HG02884 (cell line): ENCODE data around the gene PRELID2.
"Not testable (repeated sequence)": the region's sequence is repeated elsewhere in the genome, so short reads cannot be mapped to it uniquely, and the experiment has no call there.

Experiments
- ATAC-seq: cut with Tn5 transposase; IDR thresholded peaks from one replicate; pipeline ENCODE4 v1.9.1; 2021; ENCODE audit warnings: mild to moderate bottlenecking, moderate library complexity; ENCODE audit not compliant: unreplicated experiment

The PRELID2 gene

DNA sequence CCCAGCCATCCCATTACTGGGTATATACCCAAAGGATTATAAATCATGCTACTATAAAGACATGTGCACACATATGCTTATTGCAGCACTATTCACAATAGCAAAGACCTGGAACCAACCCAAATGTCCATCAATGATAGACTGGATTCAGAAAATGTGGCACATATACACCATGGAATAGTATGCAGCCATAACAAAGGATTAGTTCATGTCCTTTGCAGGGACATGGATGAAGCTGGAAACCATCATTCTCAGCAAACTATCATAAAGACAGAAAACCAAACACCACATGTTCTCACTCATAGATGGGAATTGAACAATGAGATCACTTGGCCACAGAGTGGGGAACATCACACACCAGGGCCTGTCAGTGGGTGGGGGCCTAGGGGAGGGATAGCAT lies 36.6 kb downstream of the PRELID2 start:
- ATAC-seq: not testable (repeated sequence)

GRCh38 chr5:145797336-145797735 lies 37.8 kb downstream of the PRELID2 start:
- no peak for ATAC-seq

DNA sequence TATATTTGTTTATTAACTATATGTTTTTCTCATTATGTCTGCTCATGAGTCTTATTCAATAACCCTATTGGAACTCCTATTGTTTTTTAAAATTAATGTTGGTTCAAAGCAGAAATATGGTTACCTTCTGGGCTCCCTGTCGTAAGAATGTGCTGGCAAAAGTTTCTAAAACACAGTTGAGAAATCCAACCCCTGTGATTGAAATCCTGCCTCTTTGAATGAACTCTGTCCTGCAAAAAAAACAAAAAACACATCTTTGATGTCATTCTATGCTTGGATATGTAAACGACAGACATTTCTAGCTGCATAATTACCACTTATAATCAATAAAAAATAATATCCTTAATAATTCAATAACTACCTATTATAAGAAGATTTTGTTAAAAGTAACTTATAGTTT lies 38.8 kb downstream of the PRELID2 start:
- ATAC-seq: no peak

GRCh38 chr5:145793574-145793973 lies 41.6 kb downstream of the PRELID2 start:
- ATAC-seq: no peak

DNA sequence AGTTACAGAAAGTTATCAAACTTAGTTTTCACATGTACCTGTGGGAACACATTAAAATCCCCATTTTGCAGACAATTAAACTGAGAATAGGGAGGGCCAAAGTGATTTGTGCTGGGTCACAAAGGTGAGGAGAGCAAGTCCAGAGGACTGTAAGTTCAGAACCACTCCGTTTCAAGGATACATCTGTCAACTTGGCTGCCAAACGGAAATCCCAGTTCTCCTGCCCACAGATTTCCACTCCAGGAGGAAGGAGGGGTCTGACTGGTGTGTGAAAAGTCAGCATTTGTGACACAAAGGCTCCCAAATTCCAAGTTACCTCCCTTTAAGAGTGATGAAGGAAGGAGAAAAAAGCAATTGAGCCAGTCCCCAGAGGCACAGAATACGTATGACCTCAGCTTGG lies 42.3 kb downstream of the PRELID2 start:
- no peak for ATAC-seq

GRCh38 chr5:145791866-145792265 lies 43.3 kb downstream of the PRELID2 start:
- ATAC-seq: no peak

DNA sequence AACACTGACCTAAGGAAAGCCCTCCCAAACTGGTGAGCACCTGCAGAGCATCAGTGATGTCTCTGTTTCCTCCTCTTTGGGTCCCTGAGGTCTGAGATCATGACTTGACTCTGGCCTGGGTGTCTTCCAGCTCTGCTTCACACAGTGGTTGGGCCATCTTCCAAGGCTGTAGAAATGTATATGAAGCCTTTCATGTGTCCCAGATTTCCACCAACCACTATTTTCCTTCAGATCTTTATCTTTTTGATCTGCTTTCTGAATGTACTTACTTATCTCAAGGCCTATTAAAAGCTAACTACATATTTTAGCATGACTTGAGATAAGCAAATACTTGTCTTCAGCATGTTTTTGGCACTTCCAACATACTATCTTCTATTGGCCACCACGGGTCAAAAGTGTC lies 47.1 kb downstream of the PRELID2 start:
- no peak for ATAC-seq

GRCh38 chr5:145787507-145787906 lies 47.6 kb downstream of the PRELID2 start:
- ATAC-seq: no peak

DNA sequence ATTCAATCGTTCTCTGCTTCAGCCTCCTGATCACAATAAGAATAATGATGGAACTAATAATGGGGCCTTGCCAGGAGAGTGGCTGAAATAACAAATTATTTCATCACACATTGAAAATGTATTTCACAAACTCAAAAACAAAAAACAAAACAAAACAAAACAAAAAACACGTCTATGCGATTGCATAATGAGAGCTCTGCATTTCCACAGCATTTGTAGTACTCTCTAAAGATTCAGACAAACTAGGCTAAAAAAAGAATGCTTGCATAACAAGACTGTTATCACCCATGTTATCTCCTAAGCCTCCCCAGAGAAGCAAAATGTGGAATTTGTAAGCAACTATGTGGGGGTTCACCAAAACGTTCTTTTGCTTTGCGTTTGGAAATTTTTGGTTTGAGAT lies 48.1 kb downstream of the PRELID2 start:
- no peak for ATAC-seq

- no peak for ATAC-seq
Measured at GRCh38 chr5:145780982-145781381, 54.2 kb downstream of the PRELID2 start.

GRCh38 chr5:145778144-145778900 lies 56.8 kb downstream of the PRELID2 start:
- ATAC-seq: no peak

GRCh38 chr5:145777445-145778063 lies 57.6 kb downstream of the PRELID2 start:
- no peak for ATAC-seq

- ATAC-seq: no peak
Measured at GRCh38 chr5:145776886-145777285, 58.3 kb downstream of the PRELID2 start.

DNA sequence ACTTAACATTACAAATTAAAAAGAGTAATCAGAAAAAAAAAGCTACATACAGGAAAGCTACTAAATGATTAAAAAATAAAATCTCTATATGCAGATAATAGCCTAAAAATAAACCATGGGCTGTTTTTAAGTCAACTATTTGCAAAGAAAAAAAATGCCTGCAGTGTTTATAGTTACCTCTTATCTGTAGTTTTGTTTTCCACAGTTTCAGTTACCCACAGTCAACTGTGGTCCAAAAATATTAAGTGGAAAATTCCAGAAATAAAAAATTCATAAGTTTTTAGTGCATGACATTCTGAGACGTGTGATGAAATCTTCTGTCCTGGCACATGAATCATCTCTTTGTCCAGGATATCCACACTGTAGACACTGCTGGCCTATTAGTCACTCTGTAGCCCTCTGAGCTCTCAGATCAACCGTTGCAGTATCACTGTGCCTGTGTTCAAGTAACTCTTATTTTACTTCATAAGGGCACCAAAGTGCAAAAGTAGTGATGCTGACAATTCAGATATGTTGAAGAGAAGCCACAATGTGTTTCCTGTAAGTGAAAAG lies 59.2 kb downstream of the PRELID2 start:
- ATAC-seq: no peak

DNA sequence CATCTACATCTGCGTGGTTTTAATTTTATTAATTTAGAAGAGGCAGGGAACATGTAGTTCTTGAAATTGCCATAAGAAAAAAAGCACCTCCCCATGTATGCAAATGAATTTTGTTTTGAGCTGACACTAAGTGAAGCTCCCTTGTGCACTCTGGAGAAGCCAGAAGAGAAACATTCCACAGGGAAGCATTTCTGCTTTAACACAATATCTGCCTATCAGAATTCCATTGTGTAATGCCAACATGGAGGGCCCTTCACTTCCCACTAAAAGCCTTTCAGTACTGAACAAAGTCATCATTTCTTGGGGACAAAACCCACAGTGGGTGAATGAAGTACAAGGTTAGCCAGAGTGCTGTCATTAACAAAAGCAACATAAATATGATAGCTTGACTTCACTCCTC lies 59.7 kb downstream of the PRELID2 start:
- no peak for ATAC-seq

DNA sequence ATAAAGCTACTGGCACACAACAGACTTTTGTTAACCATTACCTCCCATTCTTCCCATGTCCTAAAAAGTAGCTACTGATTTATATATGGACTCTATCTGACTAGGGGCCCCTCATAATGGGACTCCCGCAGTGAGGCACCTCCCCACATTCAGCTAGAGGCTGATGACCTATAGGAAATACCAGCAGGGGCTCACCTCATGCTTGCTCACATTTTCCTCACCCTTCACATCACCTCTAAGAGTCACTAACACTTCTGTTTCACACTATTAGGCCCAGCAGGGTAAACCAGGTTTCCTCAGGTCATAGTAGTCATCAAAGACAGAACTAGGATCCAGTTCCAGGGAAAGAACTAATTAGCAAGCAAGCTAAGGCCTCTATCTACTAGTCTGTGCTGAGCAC lies 60.7 kb downstream of the PRELID2 start:
- no peak for ATAC-seq

DNA sequence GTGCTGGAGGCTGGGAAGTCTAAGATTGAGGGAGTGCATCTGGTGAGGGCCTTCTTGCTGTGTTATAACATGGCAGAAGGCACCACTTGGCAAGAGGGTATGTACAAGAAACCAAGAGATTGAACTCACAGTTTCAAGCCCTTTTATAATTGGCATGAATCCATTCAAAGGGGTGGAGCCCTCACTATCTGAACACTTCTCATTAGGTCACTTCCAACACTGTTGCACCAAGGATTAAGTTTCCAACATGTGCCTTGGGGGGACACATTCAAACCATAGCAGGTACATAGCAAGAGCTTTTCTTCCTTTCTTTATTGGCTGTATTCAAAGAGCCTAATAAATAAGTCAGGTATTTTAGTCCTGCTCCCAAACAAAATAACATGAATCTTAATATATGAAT lies 62.7 kb downstream of the PRELID2 start:
- ATAC-seq: no peak

- ATAC-seq: no peak
Measured at GRCh38 chr5:145768863-145769262, 66.3 kb downstream of the PRELID2 start.

DNA sequence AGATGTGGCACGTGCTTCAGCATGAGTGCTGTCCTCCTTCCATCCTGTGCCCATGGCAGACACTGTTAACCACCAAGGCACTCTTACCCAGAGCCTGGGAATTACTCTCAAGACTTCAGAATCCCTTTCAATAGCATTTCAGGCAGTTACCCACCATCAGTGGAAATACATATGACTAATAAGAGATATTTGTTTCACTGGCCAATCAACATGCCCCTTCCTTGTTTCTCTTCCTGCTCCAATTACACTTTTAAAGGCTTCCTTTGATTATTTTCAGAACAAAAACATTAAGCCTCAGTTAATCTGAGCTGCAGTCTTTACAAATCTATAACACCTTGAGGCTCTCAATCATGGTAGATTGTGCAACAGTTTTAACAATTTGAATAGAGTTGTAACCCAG lies 70.8 kb downstream of the PRELID2 start:
- ATAC-seq: no peak

GRCh38 chr5:145762833-145763232 lies 72.3 kb downstream of the PRELID2 start:
- no peak for ATAC-seq

DNA sequence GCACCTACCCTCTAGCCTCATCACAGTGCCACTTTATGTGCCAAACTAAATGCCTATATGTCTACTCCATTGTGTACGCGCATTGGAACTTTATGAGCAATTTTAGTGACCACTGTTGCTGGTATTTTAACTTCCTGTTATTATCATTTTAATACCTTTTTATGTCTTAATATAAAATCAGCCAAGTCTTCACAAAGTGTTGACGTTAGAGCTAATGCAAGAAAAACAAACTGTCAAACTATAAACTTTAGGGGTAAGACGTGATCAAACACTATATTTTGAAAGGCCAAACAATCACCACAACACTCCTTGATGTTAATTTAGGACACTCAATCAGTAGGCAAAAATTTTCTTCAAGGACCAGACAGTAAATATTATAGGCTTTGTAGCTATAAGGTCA lies 73.9 kb downstream of the PRELID2 start:
- no peak for ATAC-seq

- no peak for ATAC-seq
Measured at GRCh38 chr5:145760660-145761059, 74.5 kb downstream of the PRELID2 start.
